22Rv1 (cell line): Measurements from ENCODE around the gene ZNF614.
"Not testable (repeated sequence)": the region's sequence is repeated elsewhere in the genome, so short reads cannot be mapped to it uniquely, and the experiment has no call there.

Experiments
- H3K27ac ChIP-seq: fragments of 450-650 bp; 2 replicates; pipeline ENCODE4 v1.5.1; 2017
- ZFX ChIP-seq: fragments of 450-650 bp; IDR thresholded peaks from 2 replicates; pipeline ENCODE4 v1.6.1; 2017; ENCODE audit warnings: antibody characterized with exemption, borderline replicate concordance
- TF ChIP-seq, protein P1 (sequence below): fragments of 450-650 bp; IDR thresholded peaks from 2 replicates; pipeline ENCODE4 v1.5.1; 2017; ENCODE audit warnings: mild to moderate bottlenecking

ZNF614 gene

DNA sequence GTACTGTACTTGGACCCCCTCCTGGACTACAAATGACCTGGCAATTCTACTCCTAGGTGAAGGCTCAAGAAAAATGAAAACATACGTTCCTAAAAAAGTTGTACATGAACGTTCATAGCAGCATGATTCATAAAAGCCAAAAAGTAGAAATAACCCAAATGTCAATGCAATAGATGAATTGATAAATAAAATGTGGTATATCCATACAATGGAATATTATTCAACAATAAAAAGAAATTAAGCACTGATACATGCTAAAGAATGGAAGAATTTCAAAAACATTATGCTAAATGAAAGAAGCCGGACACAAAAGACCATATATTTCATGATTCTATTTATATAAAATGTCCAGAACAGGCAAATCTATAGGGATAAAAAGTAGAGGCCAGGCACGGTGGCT, 11.0 kb upstream of the ZNF614 start:
- TF ChIP-seq, protein P1, sequence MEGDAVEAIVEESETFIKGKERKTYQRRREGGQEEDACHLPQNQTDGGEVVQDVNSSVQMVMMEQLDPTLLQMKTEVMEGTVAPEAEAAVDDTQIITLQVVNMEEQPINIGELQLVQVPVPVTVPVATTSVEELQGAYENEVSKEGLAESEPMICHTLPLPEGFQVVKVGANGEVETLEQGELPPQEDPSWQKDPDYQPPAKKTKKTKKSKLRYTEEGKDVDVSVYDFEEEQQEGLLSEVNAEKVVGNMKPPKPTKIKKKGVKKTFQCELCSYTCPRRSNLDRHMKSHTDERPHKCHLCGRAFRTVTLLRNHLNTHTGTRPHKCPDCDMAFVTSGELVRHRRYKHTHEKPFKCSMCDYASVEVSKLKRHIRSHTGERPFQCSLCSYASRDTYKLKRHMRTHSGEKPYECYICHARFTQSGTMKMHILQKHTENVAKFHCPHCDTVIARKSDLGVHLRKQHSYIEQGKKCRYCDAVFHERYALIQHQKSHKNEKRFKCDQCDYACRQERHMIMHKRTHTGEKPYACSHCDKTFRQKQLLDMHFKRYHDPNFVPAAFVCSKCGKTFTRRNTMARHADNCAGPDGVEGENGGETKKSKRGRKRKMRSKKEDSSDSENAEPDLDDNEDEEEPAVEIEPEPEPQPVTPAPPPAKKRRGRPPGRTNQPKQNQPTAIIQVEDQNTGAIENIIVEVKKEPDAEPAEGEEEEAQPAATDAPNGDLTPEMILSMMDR: no peak
- TF ChIP-seq ZFX: no peak
- no peak overlapping the region for H3K27ac ChIP-seq

DNA sequence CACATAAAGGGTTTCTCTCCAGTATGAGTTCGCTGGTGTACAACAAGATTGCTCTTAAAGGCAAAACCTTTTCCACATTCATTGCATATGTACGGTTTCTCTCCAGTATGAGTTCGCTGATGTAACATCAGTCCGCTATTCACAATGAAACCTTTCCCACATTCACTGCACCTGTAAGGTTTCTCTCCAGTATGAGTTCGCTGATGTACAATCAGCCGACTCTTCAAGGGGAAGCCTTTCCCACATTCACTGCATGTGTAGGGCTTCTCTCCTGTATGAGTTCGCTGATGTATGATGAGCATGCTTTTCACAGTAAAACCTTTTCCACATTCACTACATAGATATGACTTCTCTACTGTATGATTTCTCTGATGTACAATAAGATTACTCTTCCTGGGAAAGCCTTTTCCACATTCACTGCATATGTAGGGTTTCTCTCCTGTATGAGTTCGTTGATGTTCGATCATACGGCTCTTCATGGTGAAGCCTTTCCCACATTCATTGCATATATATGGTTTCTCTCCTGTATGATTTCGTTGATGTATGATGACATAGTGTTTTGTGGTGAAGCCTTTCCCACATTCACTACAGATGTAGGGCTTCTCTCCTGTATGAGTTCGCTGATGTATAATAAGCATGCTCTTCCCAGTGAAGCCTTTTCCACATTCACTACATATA, 6.0 kb upstream of the ZNF614 start:
- H3K27ac ChIP-seq: no peak overlapping the region
- TF ChIP-seq ZFX: no peak
- TF ChIP-seq, protein P1: no peak

DNA sequence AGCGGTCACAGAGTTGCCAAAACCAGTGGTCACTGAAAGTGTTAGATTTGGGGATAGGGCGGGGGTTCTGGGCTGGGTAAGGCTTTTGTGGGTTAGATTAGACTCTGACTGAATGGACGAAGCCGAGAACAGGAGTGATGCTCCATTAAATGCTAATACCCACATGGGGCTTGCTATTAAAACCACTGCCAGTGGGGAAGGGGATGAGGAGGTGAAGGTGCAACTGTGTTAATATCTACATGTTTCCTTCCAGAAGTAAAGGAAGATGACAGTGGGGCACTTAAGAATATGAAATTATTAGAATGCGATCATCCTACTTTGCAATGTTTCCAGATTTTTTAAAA, 573 bp upstream of the ZNF614 start:
- H3K27ac ChIP-seq: peak overlapping the region; percentile 87
- TF ChIP-seq ZFX: no peak
- TF ChIP-seq, protein P1: no peak

DNA sequence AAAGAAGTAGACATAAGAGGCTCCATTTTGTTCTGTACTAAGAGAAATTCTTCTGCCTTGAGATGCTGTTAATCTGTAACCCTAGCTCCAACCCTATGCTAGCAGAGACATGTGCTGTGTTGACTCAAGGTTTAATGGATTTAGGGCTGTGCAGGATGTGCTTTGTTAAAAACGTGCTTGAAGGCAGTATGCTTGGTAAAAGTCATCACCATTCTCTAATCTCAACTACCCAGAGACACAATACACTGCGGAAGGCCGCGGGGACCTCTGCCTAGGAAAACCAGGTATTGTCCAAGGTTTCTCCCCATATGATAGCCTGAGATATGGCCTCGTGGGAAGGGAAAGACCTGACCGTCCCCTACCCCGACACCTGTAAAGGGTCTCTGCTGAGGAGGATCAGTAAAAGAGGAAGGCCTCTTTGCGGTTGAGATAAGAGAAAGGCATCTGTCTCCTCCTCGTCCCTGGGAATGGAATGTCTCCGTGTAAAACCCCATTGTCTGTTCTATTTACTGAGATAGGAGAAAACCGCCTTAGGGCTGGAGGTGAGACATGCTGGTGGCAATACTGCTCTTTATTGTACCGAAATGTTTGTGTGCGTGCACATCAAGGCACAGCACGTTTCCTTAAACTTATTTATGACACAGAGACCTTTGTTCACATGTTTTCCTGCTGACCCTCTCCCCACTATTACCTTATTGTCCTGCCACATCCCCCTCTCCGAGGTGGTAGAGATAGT, 1.8 kb downstream of the ZNF614 start:
- H3K27ac ChIP-seq: not testable (repeated sequence)

DNA sequence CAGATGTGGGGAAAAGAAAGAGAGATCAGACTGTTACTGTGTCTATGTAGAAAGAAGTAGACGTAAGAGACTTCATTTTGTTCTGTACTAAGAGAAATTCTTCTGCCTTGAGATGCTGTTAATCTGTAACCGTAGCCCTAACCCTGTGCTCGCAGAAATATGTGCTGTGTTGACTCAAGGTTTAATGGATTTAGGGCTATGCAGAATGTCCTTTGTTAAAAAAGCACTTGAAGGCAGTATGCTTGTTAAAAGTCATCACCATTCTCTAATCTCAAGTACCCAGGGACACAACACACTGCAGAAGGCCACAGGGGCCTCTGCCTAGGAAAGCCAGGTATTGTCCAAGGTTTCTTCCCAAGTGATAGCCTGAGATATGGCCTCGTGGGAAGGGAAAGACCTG, 3.7 kb downstream of the ZNF614 start:
- not testable (repeated sequence) for H3K27ac ChIP-seq

DNA sequence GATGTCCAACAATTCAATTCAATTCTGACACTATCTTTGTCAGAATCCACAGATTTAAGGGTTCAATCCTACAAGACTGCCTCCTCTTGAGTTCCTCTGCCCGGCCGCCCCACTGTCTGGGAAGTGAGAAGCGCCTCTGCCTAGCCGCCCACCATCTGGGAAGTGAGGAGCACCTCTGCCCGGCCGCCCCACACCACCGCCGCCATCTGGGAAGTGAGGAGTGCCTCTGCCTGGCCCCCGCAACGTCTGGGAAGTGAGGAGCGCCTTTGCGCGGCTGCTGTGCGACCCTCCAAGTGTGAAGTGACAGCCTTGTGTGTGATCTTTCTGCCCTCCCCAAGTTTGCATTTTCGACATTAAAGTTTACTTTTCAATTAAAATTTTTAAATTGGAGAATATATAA, 6.0 kb downstream of the ZNF614 start:
- H3K27ac ChIP-seq: no peak overlapping the region
- TF ChIP-seq, protein P1: no peak
- no peak for TF ChIP-seq ZFX

DNA sequence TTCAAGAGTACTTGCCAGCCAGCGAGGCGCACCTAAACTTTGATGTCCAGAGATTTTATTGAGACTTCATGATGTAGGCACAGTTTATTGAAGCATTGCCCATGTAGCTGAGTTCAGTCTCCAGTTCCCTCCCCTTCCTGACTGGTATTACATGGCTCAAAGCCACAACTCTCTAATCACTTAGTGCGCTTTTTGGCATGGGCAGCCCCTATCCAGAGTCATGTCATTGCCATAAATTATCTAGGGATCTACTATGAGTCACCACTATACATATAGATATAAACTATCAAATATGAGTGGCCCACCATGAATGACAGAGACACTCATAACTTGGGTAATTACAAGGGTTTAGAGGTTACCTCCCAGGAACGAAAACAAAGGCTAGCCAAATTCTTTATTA, 7.7 kb downstream of the ZNF614 start:
- no peak for TF ChIP-seq ZFX
- TF ChIP-seq, protein P1: no peak
- no peak overlapping the region for H3K27ac ChIP-seq

DNA sequence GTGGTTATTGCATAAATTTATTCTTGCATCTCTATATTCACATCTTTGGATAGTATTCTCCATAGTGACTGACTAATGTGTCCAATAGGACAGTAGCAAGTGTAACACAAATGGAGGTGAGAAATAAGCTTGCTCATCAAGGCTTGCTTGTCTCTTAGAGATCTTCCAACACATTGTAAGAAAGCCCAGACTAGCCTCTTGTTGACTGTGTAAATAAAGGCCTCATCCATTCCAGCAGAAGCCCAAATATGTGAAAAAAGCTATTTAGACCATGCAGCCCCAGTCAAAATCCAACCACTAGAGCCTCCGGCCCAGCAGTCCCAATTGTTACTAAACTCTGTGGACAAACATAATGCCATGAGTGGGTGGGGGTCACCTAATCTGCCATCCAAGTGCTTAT, 17.5 kb downstream of the ZNF614 start:
- H3K27ac ChIP-seq: no peak overlapping the region
- no peak for TF ChIP-seq ZFX
- TF ChIP-seq, protein P1: no peak
